GM21825 (cell line): ENCODE results near the gene USF2.

Source experiments
- ATAC-seq: cut with Tn5 transposase; IDR thresholded peaks from one replicate; pipeline ENCODE4 v1.9.1; 2021; ENCODE audit warnings: mild to moderate bottlenecking, moderate library complexity; ENCODE audit not compliant: unreplicated experiment

Gene USF2

DNA sequence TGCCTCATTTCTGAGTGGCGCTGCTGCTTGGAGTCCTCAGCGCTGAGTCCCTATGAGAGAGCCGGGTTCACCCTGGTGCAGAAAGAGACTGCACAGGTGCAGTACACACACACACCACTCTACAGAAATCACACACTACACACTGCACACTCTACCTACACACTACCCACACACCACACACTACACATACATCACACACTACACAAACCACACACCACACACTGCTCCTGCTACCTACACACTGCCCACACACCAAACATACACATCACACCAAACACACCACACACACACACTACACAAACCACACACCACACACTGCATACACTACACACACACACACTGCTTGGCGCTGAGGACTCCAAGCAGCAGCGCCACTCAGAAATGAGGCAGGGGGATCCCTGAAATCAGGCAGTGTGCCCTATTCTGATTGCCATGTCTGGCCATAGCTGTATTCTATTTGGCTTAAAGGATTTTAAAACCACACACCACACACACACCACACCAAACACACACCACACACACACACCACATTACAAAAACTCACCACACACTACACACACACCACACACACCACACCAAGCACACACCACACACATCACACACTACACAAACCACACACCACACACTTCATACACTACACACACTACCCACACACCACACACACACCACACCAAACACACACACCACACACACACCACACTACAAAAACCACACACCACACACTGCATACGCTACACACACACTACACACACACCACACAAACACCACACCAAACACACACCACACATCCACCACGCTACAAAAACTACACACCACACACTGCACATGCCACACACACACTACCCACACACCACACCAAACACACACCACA, 28.1 kb downstream of the USF2 start:
- no peak for ATAC-seq

- ATAC-seq: no peak
These were observed 28.7 kb downstream of the USF2 start for GRCh38 chr19:35297515-35297848.

DNA sequence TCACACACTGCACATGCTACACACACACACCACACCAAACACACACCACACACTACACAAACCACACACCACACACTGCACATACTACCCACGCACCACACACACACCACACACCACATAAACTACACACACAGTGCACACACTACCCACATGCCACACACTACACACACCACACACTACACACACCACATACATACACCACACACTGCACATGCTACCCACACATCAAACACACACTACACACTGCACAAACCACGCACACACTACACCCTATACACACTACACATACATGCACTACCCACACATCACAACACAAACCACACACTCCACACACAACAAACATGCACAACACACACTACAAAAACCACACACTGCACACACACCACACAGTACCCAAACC, 29.2 kb downstream of the USF2 start:
- ATAC-seq: no peak

DNA sequence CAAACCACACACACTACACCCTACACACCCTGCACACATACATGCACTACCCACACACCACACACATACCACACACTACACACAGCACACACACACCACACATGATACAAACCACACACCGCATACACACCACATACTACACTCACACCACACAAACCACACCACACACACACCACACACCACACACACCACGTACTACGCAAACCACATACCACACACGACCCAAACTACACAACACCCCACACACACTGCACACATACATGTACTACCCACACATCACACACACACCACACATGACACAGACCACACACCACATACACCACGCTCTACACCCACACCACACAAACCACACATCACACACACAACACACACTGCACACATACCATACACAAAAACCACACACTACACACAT, 29.8 kb downstream of the USF2 start:
- no peak for ATAC-seq

DNA sequence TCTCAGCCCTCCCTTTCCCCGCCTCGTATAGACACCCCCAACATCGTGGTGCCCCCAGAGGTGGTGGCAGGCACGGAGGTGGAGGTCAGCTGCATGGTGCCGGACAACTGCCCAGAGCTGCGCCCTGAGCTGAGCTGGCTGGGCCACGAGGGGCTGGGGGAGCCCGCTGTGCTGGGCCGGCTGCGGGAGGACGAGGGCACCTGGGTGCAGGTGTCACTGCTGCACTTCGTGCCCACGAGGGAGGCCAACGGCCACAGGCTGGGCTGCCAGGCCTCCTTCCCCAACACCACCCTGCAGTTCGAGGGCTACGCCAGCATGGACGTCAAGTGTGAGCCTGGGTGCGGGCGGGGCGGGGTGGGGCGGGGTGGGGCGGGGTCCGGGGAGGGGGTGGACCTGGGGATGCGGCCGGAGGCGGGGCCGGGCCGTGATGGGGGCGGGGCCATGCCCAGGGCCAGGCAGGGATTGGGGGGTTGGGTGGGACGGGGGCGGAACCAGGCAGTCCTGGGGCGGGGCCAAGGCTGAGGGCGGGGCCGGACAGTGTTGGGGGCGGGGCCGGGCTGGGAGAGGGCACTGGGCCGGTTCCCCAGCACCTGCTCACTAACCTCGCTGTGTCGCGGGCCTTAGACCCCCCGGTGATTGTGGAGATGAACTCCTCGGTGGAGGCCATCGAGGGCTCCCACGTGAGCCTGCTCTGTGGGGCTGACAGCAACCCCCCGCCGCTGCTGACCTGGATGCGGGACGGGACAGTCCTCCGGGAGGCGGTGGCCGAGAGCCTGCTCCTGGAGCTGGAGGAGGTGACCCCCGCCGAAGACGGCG, 31.0 kb downstream of the USF2 start:
- no peak for ATAC-seq

- ATAC-seq: no peak
These were observed 31.5 kb downstream of the USF2 start for GRCh38 chr19:35300339-35300649.

GRCh38 chr19:35301961-35302360, 33.2 kb downstream of the USF2 start:
- ATAC-seq: no peak

DNA sequence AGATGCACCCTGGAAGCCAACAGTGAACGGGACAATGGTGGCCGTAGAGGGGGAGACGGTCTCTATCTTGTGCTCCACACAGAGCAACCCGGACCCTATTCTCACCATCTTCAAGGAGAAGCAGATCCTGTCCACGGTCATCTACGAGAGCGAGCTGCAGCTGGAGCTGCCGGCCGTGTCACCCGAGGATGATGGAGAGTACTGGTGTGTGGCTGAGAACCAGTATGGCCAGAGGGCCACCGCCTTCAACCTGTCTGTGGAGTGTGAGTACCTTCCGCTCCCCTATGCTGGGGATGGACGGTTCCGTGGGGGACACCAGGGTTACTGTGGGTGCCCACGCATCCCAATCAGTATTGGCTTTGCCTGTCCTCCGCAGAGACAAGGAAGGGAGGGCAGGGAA, 33.7 kb downstream of the USF2 start:
- ATAC-seq: no peak

- ATAC-seq: no peak
These were observed 34.7 kb downstream of the USF2 start for GRCh38 chr19:35303357-35303915.

- ATAC-seq: no peak
These were observed 35.3 kb downstream of the USF2 start for GRCh38 chr19:35304036-35304435.

- no peak for ATAC-seq
These were observed 36.4 kb downstream of the USF2 start for GRCh38 chr19:35305181-35305580.

DNA sequence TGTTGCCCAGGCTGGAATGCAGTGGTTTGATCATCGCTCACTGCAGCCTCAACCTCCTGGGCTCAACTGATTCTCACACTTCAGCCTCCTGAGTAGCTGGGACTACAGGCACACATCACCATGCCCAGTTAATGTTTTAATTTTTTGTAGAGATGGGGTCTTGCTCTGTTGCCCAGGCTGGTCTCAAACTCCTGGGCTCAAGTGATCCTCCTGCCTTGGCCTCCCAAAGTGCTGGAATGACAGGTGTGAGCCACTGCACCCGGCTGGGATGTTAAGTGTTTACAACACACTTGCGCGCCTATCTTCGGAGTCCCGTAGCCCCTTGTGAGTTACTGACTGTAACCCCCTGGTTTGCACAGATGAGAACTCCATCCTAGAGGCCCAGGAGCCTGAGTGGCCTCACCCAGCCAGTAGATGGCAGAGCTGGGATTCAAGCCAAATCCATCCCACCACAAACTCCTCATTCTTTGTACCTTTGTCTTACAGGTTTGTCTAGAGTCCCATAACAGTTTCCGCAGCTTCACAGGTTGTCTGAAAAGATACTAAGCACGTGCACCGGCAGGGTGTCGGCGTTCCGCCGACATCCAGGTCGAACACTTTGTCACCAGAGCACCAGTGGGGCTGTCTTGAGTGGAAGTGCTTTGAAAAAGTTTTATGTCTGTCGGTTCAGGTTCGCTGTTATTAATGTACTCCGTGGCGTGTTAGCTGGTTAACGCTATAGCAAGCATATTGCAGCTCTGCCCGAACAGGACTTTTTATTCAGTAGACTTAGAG, 37.9 kb downstream of the USF2 start:
- no peak for ATAC-seq

DNA sequence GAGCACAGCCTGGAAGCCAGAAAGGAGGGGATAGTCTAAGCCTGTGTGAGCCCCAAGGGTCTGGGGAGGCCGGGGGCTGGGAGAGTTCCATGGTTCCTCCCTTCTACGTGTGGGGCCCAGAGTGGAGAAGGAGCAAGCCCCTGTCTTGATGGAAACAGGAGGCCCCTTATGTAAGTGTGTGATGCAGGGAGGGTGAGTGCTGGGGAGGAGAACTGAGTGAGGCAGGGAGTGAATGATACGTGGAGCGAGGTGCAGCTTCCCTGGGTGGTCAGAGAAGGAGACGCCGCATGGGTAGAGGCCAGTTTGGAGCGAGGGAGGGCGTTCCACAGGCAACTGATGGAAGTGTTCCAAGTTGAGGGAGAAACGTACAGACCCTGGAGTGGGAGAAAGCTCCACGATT, 39.2 kb downstream of the USF2 start:
- no peak for ATAC-seq

DNA sequence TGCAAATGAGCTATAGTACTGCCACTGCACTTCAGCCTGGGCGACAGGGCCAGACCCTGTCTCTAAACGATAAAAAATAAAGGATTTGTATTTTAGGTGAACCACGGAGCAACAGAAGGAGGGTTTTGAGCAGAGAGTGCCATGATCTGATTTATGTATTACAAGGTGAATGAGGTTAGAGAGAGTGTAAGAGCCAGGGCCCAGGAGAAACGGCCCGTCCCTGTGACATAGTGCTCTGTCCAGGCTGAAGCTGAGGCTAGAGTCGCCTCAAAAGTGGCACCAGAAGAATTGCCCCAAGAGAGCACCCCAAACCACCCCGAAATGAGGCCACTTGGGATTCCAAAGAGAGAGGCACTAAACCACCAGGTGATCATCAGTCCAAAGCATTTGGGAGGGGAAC, 40.1 kb downstream of the USF2 start:
- no peak for ATAC-seq

- ATAC-seq: no peak
These were observed 40.9 kb downstream of the USF2 start for GRCh38 chr19:35309481-35310279.

- no peak for ATAC-seq
These were observed 41.6 kb downstream of the USF2 start for GRCh38 chr19:35310331-35310730.

DNA sequence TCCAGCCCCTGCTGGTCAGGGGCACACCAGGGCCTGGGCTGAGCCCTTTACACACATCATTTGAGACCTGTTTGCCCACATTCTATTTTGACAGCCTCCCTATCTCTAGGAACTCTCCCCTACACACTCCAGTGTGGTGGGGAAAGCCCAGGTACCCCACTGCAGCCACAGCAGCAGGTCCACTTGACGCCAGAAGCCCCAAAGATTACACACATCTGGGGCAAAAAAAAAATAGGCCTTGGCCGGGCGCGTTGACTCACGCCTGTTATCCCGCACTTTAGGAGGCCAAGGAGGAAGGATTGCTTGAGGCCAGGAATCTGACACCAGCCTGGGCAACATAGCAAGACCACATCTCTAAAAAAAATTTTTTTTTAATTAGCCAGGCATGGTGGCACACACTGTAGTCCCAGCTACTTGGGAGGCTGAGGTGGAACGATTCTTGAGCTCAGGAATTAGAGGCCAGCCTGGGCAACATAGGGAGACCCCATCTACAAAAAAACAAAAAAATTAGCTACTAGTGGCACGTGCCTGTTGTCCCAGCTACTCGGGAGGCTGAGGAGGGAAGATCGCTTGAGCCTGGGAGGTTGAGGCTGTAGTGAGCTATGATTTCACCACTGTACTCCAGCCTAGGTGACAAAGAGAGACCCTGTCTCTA, 42.2 kb downstream of the USF2 start:
- no peak for ATAC-seq

- ATAC-seq: no peak
These were observed 43.3 kb downstream of the USF2 start for GRCh38 chr19:35311901-35312665.

GRCh38 chr19:35313587-35313986, 44.8 kb downstream of the USF2 start:
- no peak for ATAC-seq
